Mesenchymal stem cell (in vitro differentiated cells and primary cell): ENCODE results near the gene ARHGEF19.

Source experiments
- DNase-seq: peaks from one replicate; pipeline ENCODE4 v3.0.0-alpha.2; 2013
- H2AFZ ChIP-seq: one replicate; pipeline ENCODE4 v1.6.1; 2013; ENCODE audit warnings: low read depth, mild to moderate bottlenecking, control low read depth, inconsistent platforms, low read length, moderate library complexity
- H2AK5ac ChIP-seq: 2 replicates; pipeline ENCODE4 v1.6.1; 2013; ENCODE audit warnings: low read length, moderate library complexity, mild to moderate bottlenecking, inconsistent platforms; ENCODE audit not compliant: severe bottlenecking
- H2BK120ac ChIP-seq: one replicate; pipeline ENCODE4 v1.6.1; 2013; ENCODE audit warnings: low read depth, mild to moderate bottlenecking, inconsistent platforms, low read length, moderate library complexity
- H2BK12ac ChIP-seq, 2 experiments: one replicate each; pipeline ENCODE4 v1.6.1; 2013; ENCODE audit warnings: inconsistent platforms in 2 of 2, low read length in 2 of 2, mild to moderate bottlenecking in 2 of 2, moderate library complexity in 2 of 2, control low read depth in 1 of 2
- H2BK15ac ChIP-seq: one replicate; pipeline ENCODE4 v1.6.1; 2013; ENCODE audit warnings: mild to moderate bottlenecking, low read depth, inconsistent platforms; ENCODE audit not compliant: poor library complexity, severe bottlenecking
- H2BK5ac ChIP-seq: 2 replicates; pipeline ENCODE4 v1.6.1; 2013; ENCODE audit warnings: low read depth, mild to moderate bottlenecking, low read length, control low read depth, inconsistent platforms; ENCODE audit not compliant: poor library complexity, severe bottlenecking
- H3K14ac ChIP-seq, 2 experiments: one replicate each; pipeline ENCODE4 v1.6.1; 2013; ENCODE audit warnings: inconsistent platforms in 2 of 2, low read length in 2 of 2, control low read depth in 1 of 2, mild to moderate bottlenecking in 1 of 2, moderate library complexity in 1 of 2
- H3K18ac ChIP-seq, 2 experiments: one replicate each; pipeline ENCODE4 v1.6.1; 2013; ENCODE audit warnings: inconsistent platforms in 2 of 2, low read length in 2 of 2, control low read depth in 1 of 2, low read depth in 1 of 2, mild to moderate bottlenecking in 1 of 2
- H3K23ac ChIP-seq, 2 experiments: one replicate each; pipeline ENCODE4 v1.6.1; 2013; ENCODE audit warnings: inconsistent platforms in 2 of 2, low read length in 2 of 2, mild to moderate bottlenecking in 2 of 2, moderate library complexity in 2 of 2, control low read depth in 1 of 2
- H3K27ac ChIP-seq: 2 replicates; pipeline ENCODE4 v1.5.1; 2013; ENCODE audit warnings: mild to moderate bottlenecking, moderate library complexity, low read length, control low read depth, inconsistent platforms; ENCODE audit not compliant: poor library complexity, severe bottlenecking
- H3K27me3 ChIP-seq, 2 experiments: 2 replicates each; pipeline versions ENCODE4 v1.6.1 to v1.7.0; 2013; ENCODE audit warnings: low read length in 2 of 2, mild to moderate bottlenecking in 2 of 2, moderate library complexity in 2 of 2, control low read depth in 1 of 2, inconsistent platforms in 1 of 2; ENCODE audit not compliant: control insufficient read depth in 1 of 2, insufficient read depth in 1 of 2
- H3K36me3 ChIP-seq, 2 experiments: 2 replicates each; pipeline versions ENCODE4 v1.6.1 to v1.7.0; 2013; ENCODE audit warnings: low read length in 2 of 2, control low read depth in 1 of 2, inconsistent platforms in 1 of 2, low read depth in 1 of 2, mild to moderate bottlenecking in 1 of 2; ENCODE audit not compliant: insufficient read depth in 2 of 2, control insufficient read depth in 1 of 2
- H3K4ac ChIP-seq, 2 experiments: one replicate each; pipeline ENCODE4 v1.6.1; 2013; ENCODE audit warnings: inconsistent platforms in 2 of 2, low read length in 2 of 2, mild to moderate bottlenecking in 2 of 2, moderate library complexity in 2 of 2, control low read depth in 1 of 2, low read depth in 1 of 2
- H3K4me1 ChIP-seq: 2 replicates; pipeline ENCODE4 v1.6.1; 2013; ENCODE audit warnings: low read depth, low read length, control low read depth; ENCODE audit not compliant: control insufficient read depth, insufficient read depth
- H3K4me2 ChIP-seq: 2 replicates; pipeline ENCODE4 v1.6.1; 2013; ENCODE audit warnings: low read length, mild to moderate bottlenecking, inconsistent platforms; ENCODE audit not compliant: poor library complexity, severe bottlenecking
- H3K4me3 ChIP-seq, 2 experiments: 2 replicates each; pipeline versions ENCODE4 v1.5.1 to v1.7.0; 2013; ENCODE audit warnings: low read length in 2 of 2, mild to moderate bottlenecking in 2 of 2, control low read depth in 1 of 2, low read depth in 1 of 2; ENCODE audit not compliant: insufficient read depth in 1 of 2
- H3K79me1 ChIP-seq: replicated peaks from 2 replicates; pipeline ENCODE4 v1.6.1; 2013; ENCODE audit warnings: mild to moderate bottlenecking, control low read depth, low read length, inconsistent platforms; ENCODE audit not compliant: poor library complexity, severe bottlenecking
- H3K9ac ChIP-seq: 2 replicates; pipeline ENCODE4 v1.7.0; 2013; ENCODE audit warnings: mild to moderate bottlenecking, low read length, moderate library complexity
- H3K9me3 ChIP-seq: 2 replicates; pipeline ENCODE4 v1.7.0; 2013; ENCODE audit warnings: mild to moderate bottlenecking, low read length; ENCODE audit not compliant: control insufficient read depth
- H4K8ac ChIP-seq: one replicate; pipeline ENCODE4 v1.6.1; 2013; ENCODE audit warnings: inconsistent platforms, mild to moderate bottlenecking, low read length, moderate library complexity
- H4K91ac ChIP-seq: one replicate; pipeline ENCODE4 v1.6.1; 2013; ENCODE audit warnings: mild to moderate bottlenecking, low read length, inconsistent platforms
- WGBS: methylation state at CpG from one replicate; pipeline ENCODE4 v1.1.7; 2013; ENCODE audit warnings: mixed read lengths; 5-methylcytosine and 5-hydroxymethylcytosine counted together

ARHGEF19 gene

DNA sequence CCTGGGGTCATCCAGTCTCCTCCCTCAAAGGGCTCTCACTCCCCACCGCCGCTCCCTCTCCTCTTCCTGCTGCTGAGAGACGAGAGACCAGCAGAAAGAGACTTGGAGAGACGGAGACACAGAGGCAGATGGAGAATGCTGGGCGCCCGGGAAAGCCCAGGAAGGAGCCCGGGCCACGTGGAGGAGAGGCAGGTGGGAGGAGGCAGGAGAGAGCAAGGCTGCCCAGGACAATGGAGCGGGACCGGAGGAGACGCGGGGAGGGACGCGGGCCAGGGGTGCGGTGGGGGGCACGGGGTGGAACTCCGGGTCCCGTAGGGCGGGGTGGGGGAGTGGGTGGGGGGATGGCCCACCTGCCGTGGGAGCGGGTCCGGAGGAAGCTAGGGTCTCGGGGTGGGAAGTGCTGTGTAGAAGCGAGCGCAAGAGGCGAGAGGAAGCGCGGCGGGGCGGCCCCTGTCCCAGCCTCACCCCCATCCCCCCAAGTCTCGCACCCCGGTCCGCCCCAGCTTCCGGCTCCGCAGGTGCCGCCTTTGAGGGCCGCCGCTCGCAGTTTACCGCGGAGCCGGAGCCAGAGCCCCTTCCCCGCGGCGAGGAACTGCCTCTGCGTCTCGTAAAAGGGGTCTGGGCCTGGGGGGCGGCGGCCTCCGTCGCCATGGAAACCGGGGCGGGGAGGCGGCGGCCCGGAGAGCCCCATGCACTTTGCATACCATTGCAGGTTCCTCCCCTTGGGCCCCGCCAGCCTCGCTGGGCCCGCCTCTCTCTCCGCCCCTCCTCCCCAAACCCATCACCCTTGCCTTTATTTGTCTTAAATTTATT, 44.9 kb downstream of the ARHGEF19 start:
- DNase-seq, result peak; percentile 56
- Histone ChIP-seq H3K4me2 (peak overlapping the region; percentile 70), H3K23ac (no peak overlapping the region), H3K27ac (no peak overlapping the region), H2AK5ac (no peak overlapping the region), H3K14ac (no peak overlapping the region), H3K9me3 (no peaks in the 10 kb centered on the region), H4K8ac (peak overlapping the region; percentile 86), H2BK5ac (peak overlapping the region; percentile 77), H2BK15ac (peak overlapping the region; percentile 60), H2AFZ (no peak overlapping the region), H2BK120ac (peak overlapping the region; percentile 56), H3K9ac (no peak overlapping the region), H3K18ac (peak overlapping the region; percentile 74 to 83), H3K4me3 (peak overlapping the region; percentile 33 to 66), H3K4me1 (peaks cover 28% of the 10 kb centered on the region), H3K27me3 (peaks cover 0 to 10% of the 10 kb centered on the region in 2 experiments), H3K4ac (peak overlapping the region; percentile 54 to 81), H2BK12ac (peak overlapping the region in 1 of 2 experiments; percentile 51), H4K91ac (peak overlapping the region; percentile 89), H3K36me3 (no peaks in the 10 kb centered on the region), H3K79me1 (peaks cover 4% of the 10 kb centered on the region)
- WGBS, result 2% methylated on average over 34 of the region's 60 CpGs

DNA sequence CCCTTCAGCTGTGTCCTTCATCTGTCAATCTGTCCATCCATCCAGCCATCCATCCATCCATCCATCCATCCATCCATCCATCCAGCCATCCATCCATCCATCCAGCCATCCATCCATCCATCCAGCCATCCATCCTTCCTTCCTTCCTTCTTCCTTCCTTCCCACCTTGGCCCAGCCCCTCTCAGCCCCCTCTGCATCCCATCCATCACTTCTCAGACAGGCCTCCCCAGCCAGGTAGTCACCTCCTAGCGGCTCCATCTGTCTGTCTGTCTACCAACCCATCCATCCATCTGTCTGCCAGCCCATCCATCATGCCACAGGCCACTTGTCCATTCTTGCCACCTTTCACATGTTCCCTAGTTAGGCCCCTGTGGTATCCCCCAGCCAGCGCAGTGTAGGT, 46.3 kb downstream of the ARHGEF19 start:
- no peak overlapping the region for H3K4ac ChIP-seq
- peak overlapping the region; percentile 19 for H2BK120ac ChIP-seq
- H2BK12ac ChIP-seq, result peak overlapping the region in 1 of 2 experiments; percentile 37
- DNase-seq, result no peak
- H3K4me3 ChIP-seq, result no peak overlapping the region
- peaks cover 4% of the 10 kb centered on the region for H3K79me1 ChIP-seq
- no peak overlapping the region for H3K4me2 ChIP-seq
- H3K27me3 ChIP-seq, result peaks cover 0 to 10% of the 10 kb centered on the region in 2 experiments
- H4K91ac ChIP-seq, result peak overlapping the region; percentile 66
- no peak overlapping the region for H3K27ac ChIP-seq
- H2AK5ac ChIP-seq, result peak overlapping the region; percentile 61
- no peak overlapping the region for H3K23ac ChIP-seq
- no peaks in the 10 kb centered on the region for H3K9me3 ChIP-seq
- no peak overlapping the region for H3K9ac ChIP-seq
- H4K8ac ChIP-seq, result no peak overlapping the region
- H3K14ac ChIP-seq, result peak overlapping the region in 1 of 2 experiments; percentile 79
- H3K36me3 ChIP-seq, result no peaks in the 10 kb centered on the region
- peaks cover 27% of the 10 kb centered on the region for H3K4me1 ChIP-seq
- no peak overlapping the region for H2BK5ac ChIP-seq
- H2AFZ ChIP-seq, result no peak overlapping the region
- H3K18ac ChIP-seq, result peak overlapping the region in 1 of 2 experiments; percentile 35
- no peak overlapping the region for H2BK15ac ChIP-seq
- 50% methylated on average over 2 of the region's 2 CpGs for WGBS

DNA sequence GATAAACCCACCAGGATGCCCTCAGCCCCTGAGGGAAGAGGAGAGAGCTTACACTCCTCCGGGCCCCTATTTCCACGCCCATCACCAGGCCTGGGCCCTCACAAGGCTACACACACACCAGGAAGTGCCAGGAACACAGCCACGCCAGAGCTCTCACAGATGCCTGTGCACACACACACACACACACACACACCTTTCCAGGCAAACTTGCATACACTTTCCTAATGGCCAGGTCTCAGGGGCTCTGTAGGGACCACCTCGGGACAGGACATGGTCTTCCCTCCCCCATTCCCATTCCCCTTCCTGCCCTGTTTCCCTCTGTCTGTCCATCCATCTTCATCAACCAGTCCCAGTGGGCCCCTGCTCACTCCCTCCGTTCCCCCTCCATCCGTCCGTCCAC, 46.9 kb downstream of the ARHGEF19 start:
- Histone ChIP-seq H3K36me3 (no peaks in the 10 kb centered on the region), H2AFZ (no peak overlapping the region), H3K23ac (no peak overlapping the region), H2AK5ac (peak overlapping the region; percentile 47), H3K4ac (peak overlapping the region; percentile 2 to 56), H3K27ac (no peak overlapping the region), H4K8ac (peak overlapping the region; percentile 19), H2BK5ac (peak overlapping the region; percentile 22), H3K18ac (peak overlapping the region; percentile 19 to 82), H2BK120ac (peak overlapping the region; percentile 2), H4K91ac (peak overlapping the region; percentile 73), H3K79me1 (peaks cover 4% of the 10 kb centered on the region), H3K4me3 (no peak overlapping the region), H3K4me1 (peaks cover 27% of the 10 kb centered on the region), H3K9ac (no peak overlapping the region), H3K14ac (no peak overlapping the region), H3K4me2 (no peak overlapping the region), H3K27me3 (peaks cover 0 to 10% of the 10 kb centered on the region in 2 experiments), H3K9me3 (no peaks in the 10 kb centered on the region), H2BK15ac (peak overlapping the region; percentile 34), H2BK12ac (peak overlapping the region; percentile 20 to 79)
- WGBS, result 82% methylated on average over 7 of the region's 7 CpGs
- DNase-seq, result no peak

DNA sequence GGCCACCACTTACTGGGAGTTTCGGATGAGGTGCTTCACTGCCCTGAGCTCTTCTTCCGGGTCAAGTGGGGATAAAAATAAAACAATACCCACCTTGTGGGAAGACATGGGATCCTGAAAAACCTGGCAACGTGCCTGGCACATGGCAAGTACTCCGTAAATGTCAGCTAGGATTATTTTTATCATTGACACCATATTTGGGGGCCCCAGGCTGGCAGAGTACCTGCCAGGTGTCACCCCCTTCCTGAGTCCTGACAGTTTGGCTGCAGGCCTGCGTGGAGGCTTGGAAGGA, 47.4 kb downstream of the ARHGEF19 start:
- peak overlapping the region; percentile 20 for H4K91ac ChIP-seq
- H3K4me3 ChIP-seq, result no peak overlapping the region
- no peak overlapping the region for H3K23ac ChIP-seq
- no peak overlapping the region for H3K9ac ChIP-seq
- no peak overlapping the region for H4K8ac ChIP-seq
- no peak overlapping the region for H3K14ac ChIP-seq
- peak overlapping the region; percentile 12 for H2AK5ac ChIP-seq
- H2AFZ ChIP-seq, result no peak overlapping the region
- no peak overlapping the region for H2BK5ac ChIP-seq
- 70% methylated on average over 4 of the region's 5 CpGs for WGBS
- no peak overlapping the region for H3K4me2 ChIP-seq
- H3K4me1 ChIP-seq, result peaks cover 27% of the 10 kb centered on the region
- H3K18ac ChIP-seq, result peak overlapping the region; percentile 19 to 82
- H2BK15ac ChIP-seq, result peak overlapping the region; percentile 33
- H3K27me3 ChIP-seq, result peaks cover 0 to 10% of the 10 kb centered on the region in 2 experiments
- no peak overlapping the region for H2BK120ac ChIP-seq
- no peak overlapping the region for H3K27ac ChIP-seq
- no peaks in the 10 kb centered on the region for H3K36me3 ChIP-seq
- peak overlapping the region; percentile 79 to 90 for H2BK12ac ChIP-seq
- H3K9me3 ChIP-seq, result no peaks in the 10 kb centered on the region
- H3K79me1 ChIP-seq, result peaks cover 4% of the 10 kb centered on the region
- peak overlapping the region; percentile 56 to 68 for H3K4ac ChIP-seq
- no peak for DNase-seq
